ENCODE measurements around the gene FAM229A.
"Not testable (repeated sequence)": the region's sequence is repeated elsewhere in the genome, so short reads cannot be mapped to it uniquely, and the experiment has no call there.

The FAM229A gene

GRCh38 chr1:32399843-32400242, 37.6 kb upstream of the FAM229A start:
- no peak for DNase-seq (ENCODE audit: low spot score)

GRCh38 chr1:32398401-32398800, 36.1 kb upstream of the FAM229A start:
- DNase-seq (ENCODE audit: low spot score): no peak
- no peak for TF ChIP-seq CTCF (IDR thresholded peaks at IDR 0.05; ENCODE audit: extremely low read depth, missing control alignments)

More at GRCh38 chr1:32399843-32400242, 37.6 kb upstream of the FAM229A start:
- no peak for TF ChIP-seq CTCF (IDR thresholded peaks at IDR 0.05; ENCODE audit: extremely low read depth, missing control alignments)

GRCh38 chr1:32396524-32396923, 34.2 kb upstream of the FAM229A start:
- not testable (repeated sequence) for DNase-seq (ENCODE audit: low spot score)

GRCh38 chr1:32394890-32395432, 32.7 kb upstream of the FAM229A start:
- DNase-seq (ENCODE audit: low spot score): no peak
- TF ChIP-seq CTCF (IDR thresholded peaks at IDR 0.05; ENCODE audit: extremely low read depth, missing control alignments): no peak

- TF ChIP-seq CTCF (IDR thresholded peaks at IDR 0.05; ENCODE audit: extremely low read depth, missing control alignments): no peak
- peak; percentile 97 for DNase-seq (ENCODE audit: low spot score)
Measured at GRCh38 chr1:32394141-32394889, 32.0 kb upstream of the FAM229A start, which contains the start of gene BSDC1. TSS of gene BSDC1 (minus strand) at chr1:32394441. CDS start at chr1:32394414, 27 bp downstream.

- DNase-seq (ENCODE audit: low spot score): no peak
- no peak for TF ChIP-seq CTCF (IDR thresholded peaks at IDR 0.05; ENCODE audit: extremely low read depth, missing control alignments)
Measured at GRCh38 chr1:32393832-32394140, 31.5 kb upstream of the FAM229A start.

- DNase-seq (ENCODE audit: low spot score): no peak
- no peak for TF ChIP-seq CTCF (IDR thresholded peaks at IDR 0.05; ENCODE audit: extremely low read depth, missing control alignments)
Measured at GRCh38 chr1:32393136-32393535, 30.9 kb upstream of the FAM229A start.

- TF ChIP-seq CTCF (IDR thresholded peaks at IDR 0.05; ENCODE audit: extremely low read depth, missing control alignments): no peak
- DNase-seq (ENCODE audit: low spot score): no peak
Measured at GRCh38 chr1:32392325-32392724, 30.0 kb upstream of the FAM229A start.

Measured in GM20000 (cell line).